SK-N-MC (cell line): Measurements from ENCODE around the gene RPL18.

ENCODE experiments used
- EZH2 ChIP-seq: fragments of 200-600 bp; sonication (generic); IDR thresholded peaks from one replicate; pipeline ENCODE4 v1.6.1; 2017; ENCODE audit warnings: antibody characterized with exemption
- POLR2AphosphoS5 ChIP-seq: IDR thresholded peaks from 2 replicates; pipeline ENCODE4 v1.6.1; 2012; ENCODE audit warnings: mild to moderate bottlenecking, low read depth, low read length, borderline replicate concordance

DNA sequence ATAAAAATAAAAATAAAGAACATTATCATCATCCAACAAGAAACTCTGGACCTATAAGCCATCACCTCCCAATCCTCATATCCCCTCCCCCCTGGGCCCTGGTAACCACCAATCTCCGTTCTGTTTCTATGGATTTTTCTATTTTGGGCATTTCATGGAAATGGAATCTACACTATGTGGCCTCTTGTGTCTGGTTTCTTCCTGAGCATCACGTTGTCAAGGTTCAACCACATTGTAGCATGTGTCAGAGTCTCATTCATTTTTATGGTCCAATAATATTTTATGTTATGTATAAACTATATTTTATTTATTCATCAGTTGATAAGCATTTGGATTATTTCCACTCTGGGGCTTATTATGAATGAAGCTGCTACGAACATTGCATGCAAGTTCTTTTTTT, 40.1 kb downstream of the RPL18 start:
- no peak for TF ChIP-seq EZH2
- TF ChIP-seq POLR2AphosphoS5 = no peak
